ENCODE results near the gene DLX4.

Gene DLX4

GRCh38 chr17:49968405-49969133 lies 421 bp upstream of the DLX4 start:
- DNase-seq (ENCODE audit: low read depth), result peak; percentile 27

- DNase-seq (ENCODE audit: low read depth), result no peak
Observed at GRCh38 chr17:49969795-49970389, 902 bp downstream of the DLX4 start.

GRCh38 chr17:49970498-49970897 lies 1.5 kb downstream of the DLX4 start:
- no peak for DNase-seq (ENCODE audit: low read depth)

- DNase-seq (ENCODE audit: low read depth), result no peak
Observed at GRCh38 chr17:49971199-49971847, 2.3 kb downstream of the DLX4 start.

GRCh38 chr17:49971848-49972485 lies 3.0 kb downstream of the DLX4 start:
- DNase-seq (ENCODE audit: low read depth), result no peak

- DNase-seq (ENCODE audit: low read depth), result no peak
Observed at GRCh38 chr17:49972486-49973270, 3.7 kb downstream of the DLX4 start.

- DNase-seq (ENCODE audit: low read depth), result no peak
Observed at GRCh38 chr17:49973271-49973615, 4.3 kb downstream of the DLX4 start.

- DNase-seq (ENCODE audit: low read depth), result no peak
Observed at GRCh38 chr17:49975531-49975930, 6.5 kb downstream of the DLX4 start.

- no peak for DNase-seq (ENCODE audit: low read depth)
Observed at GRCh38 chr17:49976163-49976827, 7.3 kb downstream of the DLX4 start.

GRCh38 chr17:49976828-49977202 lies 7.8 kb downstream of the DLX4 start:
- DNase-seq (ENCODE audit: low read depth), result no peak

GRCh38 chr17:49977463-49978389 lies 8.7 kb downstream of the DLX4 start:
- DNase-seq (ENCODE audit: low read depth), result no peak

- DNase-seq (ENCODE audit: low read depth), result no peak
Observed at GRCh38 chr17:49978501-49978900, 9.5 kb downstream of the DLX4 start.

GRCh38 chr17:49979748-49980479 lies 10.9 kb downstream of the DLX4 start:
- no peak for DNase-seq (ENCODE audit: low read depth)

- DNase-seq (ENCODE audit: low read depth), result no peak
Observed at GRCh38 chr17:49980703-49981197, 11.8 kb downstream of the DLX4 start.

- no peak for DNase-seq (ENCODE audit: low read depth)
Observed at GRCh38 chr17:49984283-49984682, 15.3 kb downstream of the DLX4 start.

GRCh38 chr17:49984776-49985175 lies 15.8 kb downstream of the DLX4 start:
- no peak for DNase-seq (ENCODE audit: low read depth)

GRCh38 chr17:49985310-49985990 lies 16.5 kb downstream of the DLX4 start:
- DNase-seq (ENCODE audit: low read depth), result no peak

GRCh38 chr17:49986396-49987289 lies 17.7 kb downstream of the DLX4 start:
- DNase-seq (ENCODE audit: low read depth), result no peak

Data from GM04504 (cell line).